Esophagus squamous epithelium (tissue), 4 donors: ENCODE data around the gene NUPR1.

Experiments
- POLR2A ChIP-seq, 4 donors: fragments of 450-650 bp; IDR thresholded peaks; one replicate each; pipeline ENCODE4 v1.6.1; 2017; ENCODE audit warnings: antibody characterized with exemption in 4 of 4, mild to moderate bottlenecking in 4 of 4, moderate library complexity in 3 of 4
- TF ChIP-seq, protein P1 (sequence below), 6 experiments: fragments of 450-650 bp in 4 of 6; fragments of 200-600 bp in 2 of 6; sonication (generic) in 2 of 6; IDR thresholded peaks; one replicate each; pipeline ENCODE4 v1.5.1; 2016 to 2019; ENCODE audit warnings: antibody characterized with exemption in 6 of 6, mild to moderate bottlenecking in 4 of 6, moderate library complexity in 4 of 6

DNA sequence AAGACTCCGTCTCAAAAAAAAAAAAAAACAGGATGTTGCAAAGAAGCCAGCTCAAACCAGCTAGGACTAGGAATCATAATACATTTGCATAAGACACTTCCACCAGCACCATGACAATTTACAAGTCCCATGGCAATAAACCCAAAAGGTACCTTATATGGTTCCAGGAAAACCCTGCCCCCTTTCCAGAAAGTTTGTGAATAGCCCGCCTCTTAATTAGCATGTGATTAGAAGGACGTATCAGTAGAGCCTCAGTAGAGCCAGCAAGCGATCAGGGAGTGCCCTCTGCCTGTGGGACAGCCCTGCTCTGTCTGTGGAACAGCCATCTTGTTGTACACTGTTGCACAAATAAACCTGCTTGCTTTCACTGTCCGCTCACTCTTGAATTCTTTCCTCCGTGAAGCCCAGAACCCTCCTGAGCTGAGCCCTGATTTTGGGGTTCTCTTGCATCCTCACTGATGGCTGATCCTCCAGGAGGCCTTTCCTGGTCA, 14.0 kb downstream of the NUPR1 start:
- no peak for TF ChIP-seq POLR2A (IDR thresholded peaks at IDR 0.05)
- TF ChIP-seq, protein P1, sequence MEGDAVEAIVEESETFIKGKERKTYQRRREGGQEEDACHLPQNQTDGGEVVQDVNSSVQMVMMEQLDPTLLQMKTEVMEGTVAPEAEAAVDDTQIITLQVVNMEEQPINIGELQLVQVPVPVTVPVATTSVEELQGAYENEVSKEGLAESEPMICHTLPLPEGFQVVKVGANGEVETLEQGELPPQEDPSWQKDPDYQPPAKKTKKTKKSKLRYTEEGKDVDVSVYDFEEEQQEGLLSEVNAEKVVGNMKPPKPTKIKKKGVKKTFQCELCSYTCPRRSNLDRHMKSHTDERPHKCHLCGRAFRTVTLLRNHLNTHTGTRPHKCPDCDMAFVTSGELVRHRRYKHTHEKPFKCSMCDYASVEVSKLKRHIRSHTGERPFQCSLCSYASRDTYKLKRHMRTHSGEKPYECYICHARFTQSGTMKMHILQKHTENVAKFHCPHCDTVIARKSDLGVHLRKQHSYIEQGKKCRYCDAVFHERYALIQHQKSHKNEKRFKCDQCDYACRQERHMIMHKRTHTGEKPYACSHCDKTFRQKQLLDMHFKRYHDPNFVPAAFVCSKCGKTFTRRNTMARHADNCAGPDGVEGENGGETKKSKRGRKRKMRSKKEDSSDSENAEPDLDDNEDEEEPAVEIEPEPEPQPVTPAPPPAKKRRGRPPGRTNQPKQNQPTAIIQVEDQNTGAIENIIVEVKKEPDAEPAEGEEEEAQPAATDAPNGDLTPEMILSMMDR (IDR thresholded peaks at IDR 0.05) = no peak
